ENCODE results near the gene ARSK.

The ARSK gene

DNA sequence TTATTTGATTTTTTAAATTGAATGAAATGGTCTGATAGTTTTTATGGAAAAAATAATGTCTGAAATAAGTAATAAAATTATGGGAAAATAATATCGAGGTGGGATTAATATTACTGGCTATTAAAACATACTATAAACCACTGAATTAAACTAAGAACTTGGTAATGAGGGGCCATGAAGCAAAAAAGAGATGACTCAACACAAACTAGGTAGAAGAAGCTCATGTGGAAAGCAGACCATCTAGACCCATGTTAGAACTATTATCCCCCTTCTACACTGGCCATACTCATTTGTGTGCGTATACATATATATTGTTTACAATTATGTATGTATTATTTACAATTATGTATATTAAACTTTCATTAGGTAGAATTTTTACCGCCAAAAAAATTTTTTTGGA, 56.5 kb downstream of the ARSK start:
- no peak overlapping the region for H2AFZ ChIP-seq (ENCODE audit: low read depth, low read length)
- H3K79me2 ChIP-seq (ENCODE audit: insufficient read depth, low read length) = no peaks in the 10 kb centered on the region
- no peak overlapping the region for H3K9ac ChIP-seq (ENCODE audit: low read depth, low read length)
- ATAC-seq (ENCODE audit: insufficient read depth, low read depth) = no peak
- no peak for DNase-seq
- H3K27ac ChIP-seq (ENCODE audit: low read length) = no peak overlapping the region
- H3K36me3 ChIP-seq (ENCODE audit: insufficient read depth, low read length) = no peaks in the 10 kb centered on the region
- no peaks in the 10 kb centered on the region for H3K4me1 ChIP-seq (ENCODE audit: insufficient read depth, low read length)
- TF ChIP-seq, protein P1, sequence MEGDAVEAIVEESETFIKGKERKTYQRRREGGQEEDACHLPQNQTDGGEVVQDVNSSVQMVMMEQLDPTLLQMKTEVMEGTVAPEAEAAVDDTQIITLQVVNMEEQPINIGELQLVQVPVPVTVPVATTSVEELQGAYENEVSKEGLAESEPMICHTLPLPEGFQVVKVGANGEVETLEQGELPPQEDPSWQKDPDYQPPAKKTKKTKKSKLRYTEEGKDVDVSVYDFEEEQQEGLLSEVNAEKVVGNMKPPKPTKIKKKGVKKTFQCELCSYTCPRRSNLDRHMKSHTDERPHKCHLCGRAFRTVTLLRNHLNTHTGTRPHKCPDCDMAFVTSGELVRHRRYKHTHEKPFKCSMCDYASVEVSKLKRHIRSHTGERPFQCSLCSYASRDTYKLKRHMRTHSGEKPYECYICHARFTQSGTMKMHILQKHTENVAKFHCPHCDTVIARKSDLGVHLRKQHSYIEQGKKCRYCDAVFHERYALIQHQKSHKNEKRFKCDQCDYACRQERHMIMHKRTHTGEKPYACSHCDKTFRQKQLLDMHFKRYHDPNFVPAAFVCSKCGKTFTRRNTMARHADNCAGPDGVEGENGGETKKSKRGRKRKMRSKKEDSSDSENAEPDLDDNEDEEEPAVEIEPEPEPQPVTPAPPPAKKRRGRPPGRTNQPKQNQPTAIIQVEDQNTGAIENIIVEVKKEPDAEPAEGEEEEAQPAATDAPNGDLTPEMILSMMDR (IDR thresholded peaks at IDR 0.05; ENCODE audit: borderline replicate concordance, extremely low read depth, low read length, poor library complexity, severe bottlenecking) = no peak
- no peak for TF ChIP-seq EZH2 (IDR thresholded peaks at IDR 0.05; ENCODE audit: borderline replicate concordance, low read depth, low read length, severe bottlenecking)
- no peaks in the 10 kb centered on the region for H3K27me3 ChIP-seq (ENCODE audit: insufficient read depth, low read length, poor library complexity)
- H3K9me3 ChIP-seq (ENCODE audit: insufficient read depth, low read length, severe bottlenecking) = peaks cover 11% of the 10 kb centered on the region
- H3K4me2 ChIP-seq (ENCODE audit: insufficient read depth, low read length) = no peak overlapping the region
- H4K20me1 ChIP-seq (ENCODE audit: insufficient read depth, low read length) = no peaks in the 10 kb centered on the region
- H3K4me3 ChIP-seq (ENCODE audit: low read depth in 1 of 2, low read length in 2 of 2) = no peak overlapping the region

DNA sequence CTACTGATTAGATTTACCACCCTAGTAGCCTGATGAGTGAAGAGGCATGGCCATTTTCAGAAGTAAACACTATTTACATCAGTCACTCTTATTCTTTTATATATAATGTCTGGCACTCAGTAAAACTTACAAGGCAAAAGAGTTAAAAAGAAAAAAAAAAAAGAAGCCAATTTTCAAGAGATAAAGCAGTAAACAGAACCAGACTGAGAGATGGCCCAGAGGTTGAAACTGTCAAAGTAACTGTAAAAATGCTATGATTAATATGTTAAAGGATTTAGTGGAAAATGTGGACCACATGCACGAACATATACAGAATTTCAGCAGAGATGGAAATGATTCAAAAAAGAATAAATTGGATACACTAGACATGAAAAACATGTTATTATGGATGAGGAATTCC, 58.6 kb downstream of the ARSK start:
- Histone ChIP-seq H3K27me3 (ENCODE audit: insufficient read depth, low read length, poor library complexity) (no peaks in the 10 kb centered on the region), H3K36me3 (ENCODE audit: insufficient read depth, low read length) (no peaks in the 10 kb centered on the region), H3K4me3 (ENCODE audit: low read depth in 1 of 2, low read length in 2 of 2) (no peak overlapping the region), H3K4me1 (ENCODE audit: insufficient read depth, low read length) (no peaks in the 10 kb centered on the region), H4K20me1 (ENCODE audit: insufficient read depth, low read length) (no peaks in the 10 kb centered on the region), H3K27ac (ENCODE audit: low read length) (no peak overlapping the region), H3K4me2 (ENCODE audit: insufficient read depth, low read length) (no peak overlapping the region), H3K9me3 (ENCODE audit: insufficient read depth, low read length, severe bottlenecking) (peaks cover 11% of the 10 kb centered on the region), H3K79me2 (ENCODE audit: insufficient read depth, low read length) (no peaks in the 10 kb centered on the region), H2AFZ (ENCODE audit: low read depth, low read length) (no peak overlapping the region), H3K9ac (ENCODE audit: low read depth, low read length) (no peak overlapping the region)
- DNase-seq = no peak
- TF ChIP-seq, protein P1 (IDR thresholded peaks at IDR 0.05; ENCODE audit: borderline replicate concordance, extremely low read depth, low read length, poor library complexity, severe bottlenecking) = no peak
- TF ChIP-seq EZH2 (IDR thresholded peaks at IDR 0.05; ENCODE audit: borderline replicate concordance, low read depth, low read length, severe bottlenecking) = no peak
- no peak for ATAC-seq (ENCODE audit: insufficient read depth, low read depth)

DNA sequence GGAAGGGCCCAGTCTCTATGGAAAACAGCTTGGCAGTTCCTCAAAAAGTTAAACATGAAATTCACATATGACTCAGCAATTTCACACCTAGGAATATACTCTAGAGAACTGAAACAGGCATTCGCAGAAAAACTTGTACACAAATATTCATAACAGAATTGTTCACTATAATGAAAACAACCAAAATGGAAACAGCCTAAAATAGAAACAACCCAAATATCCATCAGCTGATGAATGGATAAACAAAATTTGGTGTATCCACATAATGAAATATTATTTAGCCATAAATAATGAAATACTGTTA, 60.2 kb downstream of the ARSK start:
- DNase-seq (no peak), ATAC-seq (ENCODE audit: insufficient read depth, low read depth) (no peak)
- no peak overlapping the region for H3K4me3 ChIP-seq (ENCODE audit: low read depth in 1 of 2, low read length in 2 of 2)
- no peak for TF ChIP-seq EZH2 (IDR thresholded peaks at IDR 0.05; ENCODE audit: borderline replicate concordance, low read depth, low read length, severe bottlenecking)
- TF ChIP-seq, protein P1 (IDR thresholded peaks at IDR 0.05; ENCODE audit: borderline replicate concordance, extremely low read depth, low read length, poor library complexity, severe bottlenecking) = no peak
- H3K79me2 ChIP-seq (ENCODE audit: insufficient read depth, low read length) = no peaks in the 10 kb centered on the region
- no peaks in the 10 kb centered on the region for H4K20me1 ChIP-seq (ENCODE audit: insufficient read depth, low read length)
- peaks cover 11% of the 10 kb centered on the region for H3K9me3 ChIP-seq (ENCODE audit: insufficient read depth, low read length, severe bottlenecking)
- H3K4me2 ChIP-seq (ENCODE audit: insufficient read depth, low read length) = no peak overlapping the region
- H3K36me3 ChIP-seq (ENCODE audit: insufficient read depth, low read length) = no peaks in the 10 kb centered on the region
- no peak overlapping the region for H2AFZ ChIP-seq (ENCODE audit: low read depth, low read length)
- H3K27ac ChIP-seq (ENCODE audit: low read length) = no peak overlapping the region
- H3K27me3 ChIP-seq (ENCODE audit: insufficient read depth, low read length, poor library complexity) = no peaks in the 10 kb centered on the region
- H3K4me1 ChIP-seq (ENCODE audit: insufficient read depth, low read length) = peaks cover 5% of the 10 kb centered on the region
- H3K9ac ChIP-seq (ENCODE audit: low read depth, low read length) = no peak overlapping the region

DNA sequence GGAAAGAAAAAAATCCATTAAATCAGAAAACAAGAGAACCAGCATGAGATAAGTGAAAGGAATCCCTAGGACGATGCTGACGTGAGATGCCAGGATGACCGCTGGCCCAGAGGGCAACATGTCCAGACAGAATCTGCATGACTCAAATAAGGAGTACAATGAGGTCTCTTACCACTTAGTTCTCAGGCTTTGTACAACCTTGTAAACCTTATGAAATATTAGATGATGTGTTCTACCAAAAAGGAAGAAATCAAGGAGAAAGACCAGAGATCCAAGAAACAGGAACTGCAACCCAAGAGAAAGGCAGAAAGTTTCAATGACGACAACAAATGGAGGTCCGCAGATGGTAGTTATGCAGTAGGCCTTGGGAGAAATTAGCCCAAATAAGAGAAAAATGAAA, 62.2 kb downstream of the ARSK start:
- H3K36me3 ChIP-seq (ENCODE audit: insufficient read depth, low read length) = no peaks in the 10 kb centered on the region
- H3K4me1 ChIP-seq (ENCODE audit: insufficient read depth, low read length) = peaks cover 23% of the 10 kb centered on the region
- H4K20me1 ChIP-seq (ENCODE audit: insufficient read depth, low read length) = no peaks in the 10 kb centered on the region
- ATAC-seq (ENCODE audit: insufficient read depth, low read depth) = no peak
- TF ChIP-seq, protein P1 (IDR thresholded peaks at IDR 0.05; ENCODE audit: borderline replicate concordance, extremely low read depth, low read length, poor library complexity, severe bottlenecking) = no peak
- no peak for TF ChIP-seq EZH2 (IDR thresholded peaks at IDR 0.05; ENCODE audit: borderline replicate concordance, low read depth, low read length, severe bottlenecking)
- H2AFZ ChIP-seq (ENCODE audit: low read depth, low read length) = no peak overlapping the region
- H3K4me2 ChIP-seq (ENCODE audit: insufficient read depth, low read length) = no peak overlapping the region
- H3K27ac ChIP-seq (ENCODE audit: low read length) = no peak overlapping the region
- H3K4me3 ChIP-seq (ENCODE audit: low read depth in 1 of 2, low read length in 2 of 2) = no peak overlapping the region
- no peaks in the 10 kb centered on the region for H3K27me3 ChIP-seq (ENCODE audit: insufficient read depth, low read length, poor library complexity)
- H3K9me3 ChIP-seq (ENCODE audit: insufficient read depth, low read length, severe bottlenecking) = peaks cover 11% of the 10 kb centered on the region
- DNase-seq = no peak
- H3K79me2 ChIP-seq (ENCODE audit: insufficient read depth, low read length) = no peaks in the 10 kb centered on the region
- no peak overlapping the region for H3K9ac ChIP-seq (ENCODE audit: low read depth, low read length)
